ENCODE measurements around the gene PROSER2.
"Not testable (repeated sequence)": the region's sequence is repeated elsewhere in the genome, so short reads cannot be mapped to it uniquely, and the experiment has no call there.

The PROSER2 gene

GRCh38 chr10:11882646-11883375 lies 59.7 kb downstream of the PROSER2 start:
- H3K4me3 ChIP-seq (ENCODE audit: low read depth, low read length) = no peak overlapping the region
- no peak for DNase-seq (ENCODE audit: low read depth)
- TF ChIP-seq, protein P1, sequence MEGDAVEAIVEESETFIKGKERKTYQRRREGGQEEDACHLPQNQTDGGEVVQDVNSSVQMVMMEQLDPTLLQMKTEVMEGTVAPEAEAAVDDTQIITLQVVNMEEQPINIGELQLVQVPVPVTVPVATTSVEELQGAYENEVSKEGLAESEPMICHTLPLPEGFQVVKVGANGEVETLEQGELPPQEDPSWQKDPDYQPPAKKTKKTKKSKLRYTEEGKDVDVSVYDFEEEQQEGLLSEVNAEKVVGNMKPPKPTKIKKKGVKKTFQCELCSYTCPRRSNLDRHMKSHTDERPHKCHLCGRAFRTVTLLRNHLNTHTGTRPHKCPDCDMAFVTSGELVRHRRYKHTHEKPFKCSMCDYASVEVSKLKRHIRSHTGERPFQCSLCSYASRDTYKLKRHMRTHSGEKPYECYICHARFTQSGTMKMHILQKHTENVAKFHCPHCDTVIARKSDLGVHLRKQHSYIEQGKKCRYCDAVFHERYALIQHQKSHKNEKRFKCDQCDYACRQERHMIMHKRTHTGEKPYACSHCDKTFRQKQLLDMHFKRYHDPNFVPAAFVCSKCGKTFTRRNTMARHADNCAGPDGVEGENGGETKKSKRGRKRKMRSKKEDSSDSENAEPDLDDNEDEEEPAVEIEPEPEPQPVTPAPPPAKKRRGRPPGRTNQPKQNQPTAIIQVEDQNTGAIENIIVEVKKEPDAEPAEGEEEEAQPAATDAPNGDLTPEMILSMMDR (IDR thresholded peaks at IDR 0.05; ENCODE audit: low read depth, low read length, missing control alignments) = no peak

GRCh38 chr10:11884706-11885423 lies 61.7 kb downstream of the PROSER2 start:
- TF ChIP-seq, protein P1 (IDR thresholded peaks at IDR 0.05; ENCODE audit: low read depth, low read length, missing control alignments) = no peak
- no peak for DNase-seq (ENCODE audit: low read depth)
- H3K4me3 ChIP-seq (ENCODE audit: low read depth, low read length) = no peak overlapping the region

GRCh38 chr10:11885437-11886137 lies 62.4 kb downstream of the PROSER2 start:
- DNase-seq (ENCODE audit: low read depth) = no peak
- H3K4me3 ChIP-seq (ENCODE audit: low read depth, low read length) = no peak overlapping the region
- TF ChIP-seq, protein P1 (IDR thresholded peaks at IDR 0.05; ENCODE audit: low read depth, low read length, missing control alignments) = no peak

- no peak overlapping the region for H3K4me3 ChIP-seq (ENCODE audit: low read depth, low read length)
- no peak for DNase-seq (ENCODE audit: low read depth)
- TF ChIP-seq, protein P1 (IDR thresholded peaks at IDR 0.05; ENCODE audit: low read depth, low read length, missing control alignments) = no peak
These were observed 63.0 kb downstream of the PROSER2 start for GRCh38 chr10:11886138-11886474.

GRCh38 chr10:11886851-11887250 lies 63.7 kb downstream of the PROSER2 start:
- TF ChIP-seq, protein P1 (IDR thresholded peaks at IDR 0.05; ENCODE audit: low read depth, low read length, missing control alignments) = no peak
- no peak overlapping the region for H3K4me3 ChIP-seq (ENCODE audit: low read depth, low read length)
- no peak for DNase-seq (ENCODE audit: low read depth)

DNA sequence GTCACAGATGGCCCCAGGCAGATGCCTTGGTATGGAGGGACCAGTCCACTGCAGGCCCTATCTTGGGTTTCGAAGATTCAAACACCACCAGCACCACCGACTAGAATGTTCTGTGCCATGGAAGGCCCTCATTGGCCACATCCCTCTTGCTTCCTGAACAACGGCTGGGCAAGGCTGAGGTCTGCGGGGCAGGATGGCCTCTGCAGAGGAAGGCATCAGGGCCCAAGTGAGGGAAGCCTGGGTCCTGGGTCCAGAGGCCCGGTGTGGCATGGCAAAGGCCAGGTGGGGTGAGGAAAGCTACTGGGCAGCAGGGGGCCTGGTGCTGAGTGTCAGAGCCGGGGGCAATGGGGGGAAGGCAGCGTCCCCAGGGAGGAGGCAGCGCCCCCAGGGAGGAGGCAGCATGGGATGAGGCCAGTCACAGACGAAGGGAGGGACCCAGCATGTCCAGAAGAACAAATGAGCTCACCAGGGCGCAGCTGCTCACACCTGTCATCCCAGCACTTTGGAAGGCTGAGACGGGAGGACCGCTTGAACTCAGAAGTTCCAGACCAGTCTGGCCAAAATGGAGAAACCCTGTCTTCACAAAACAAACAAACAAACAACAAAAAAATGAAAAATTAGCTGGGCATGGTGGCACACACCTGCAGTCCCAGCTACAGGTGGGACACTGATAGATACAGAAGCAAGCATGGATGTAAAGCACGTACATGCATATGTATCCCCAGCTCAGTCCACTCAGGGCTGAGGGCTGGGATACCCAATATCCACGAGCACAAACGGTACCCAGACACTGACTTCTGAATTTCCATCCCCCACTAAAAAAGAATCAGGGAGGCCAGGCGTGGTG lies 64.4 kb downstream of the PROSER2 start:
- no peak overlapping the region for H3K4me3 ChIP-seq (ENCODE audit: low read depth, low read length)
- DNase-seq (ENCODE audit: low read depth) = no peak
- TF ChIP-seq, protein P1 (IDR thresholded peaks at IDR 0.05; ENCODE audit: low read depth, low read length, missing control alignments) = no peak

GRCh38 chr10:11889263-11889662 lies 66.1 kb downstream of the PROSER2 start:
- H3K4me3 ChIP-seq (ENCODE audit: low read depth, low read length); DNase-seq (ENCODE audit: low read depth): not testable (repeated sequence)
